ENCODE results near the gene SNX4.

GRCh38 chr3:125431391-125431790 is 88.6 kb downstream of the SNX4 start:
- TF ChIP-seq POLR2A (IDR thresholded peaks at IDR 0.05) = no peak
- TF ChIP-seq CTCF (IDR thresholded peaks at IDR 0.05 in 4 of 5, conservative IDR thresholded peaks at IDR 0.05 in 1 of 5) = no peak

All from gastrocnemius medialis (tissue), 4 donors.